Measurements from ENCODE around the gene PPP1R8. TPM values are rescaled to one million over a fixed set of nuclear protein-coding genes. Genes with fewer than 3 reads are reported as not detected.
"Not testable (repeated sequence)": the region's sequence is repeated elsewhere in the genome, so short reads cannot be mapped to it uniquely, and the experiment has no call there.

PPP1R8 gene
- total RNA-seq, 2 donors from 2014 or later, result 58.4 to 59.0 TPM

- ATAC-seq (replicated peaks in 1 of 2) (peak; percentile 22 to 84), DNase-seq (peak in 1 of 2 donors; percentile 18)
- H3K27ac Mint-ChIP-seq, result no peak overlapping the region
- peak overlapping the region in 1 of 2 donors; percentile 7 for H3K4me3 Mint-ChIP-seq
- peaks cover 0 to 8% of the 10 kb centered on the region in 2 donors for H3K36me3 Mint-ChIP-seq (ENCODE audit: insufficient read depth in 2 of 2)
- no peaks in the 10 kb centered on the region for H3K27me3 Mint-ChIP-seq (ENCODE audit: low read depth)
- H3K9me3 Mint-ChIP-seq, result no peaks in the 10 kb centered on the region
- H3K4me1 Mint-ChIP-seq (ENCODE audit: low read depth), result peaks cover 5% of the 10 kb centered on the region
Observed at GRCh38 chr1:27811741-27812500, 18.7 kb upstream of the PPP1R8 start.

DNA sequence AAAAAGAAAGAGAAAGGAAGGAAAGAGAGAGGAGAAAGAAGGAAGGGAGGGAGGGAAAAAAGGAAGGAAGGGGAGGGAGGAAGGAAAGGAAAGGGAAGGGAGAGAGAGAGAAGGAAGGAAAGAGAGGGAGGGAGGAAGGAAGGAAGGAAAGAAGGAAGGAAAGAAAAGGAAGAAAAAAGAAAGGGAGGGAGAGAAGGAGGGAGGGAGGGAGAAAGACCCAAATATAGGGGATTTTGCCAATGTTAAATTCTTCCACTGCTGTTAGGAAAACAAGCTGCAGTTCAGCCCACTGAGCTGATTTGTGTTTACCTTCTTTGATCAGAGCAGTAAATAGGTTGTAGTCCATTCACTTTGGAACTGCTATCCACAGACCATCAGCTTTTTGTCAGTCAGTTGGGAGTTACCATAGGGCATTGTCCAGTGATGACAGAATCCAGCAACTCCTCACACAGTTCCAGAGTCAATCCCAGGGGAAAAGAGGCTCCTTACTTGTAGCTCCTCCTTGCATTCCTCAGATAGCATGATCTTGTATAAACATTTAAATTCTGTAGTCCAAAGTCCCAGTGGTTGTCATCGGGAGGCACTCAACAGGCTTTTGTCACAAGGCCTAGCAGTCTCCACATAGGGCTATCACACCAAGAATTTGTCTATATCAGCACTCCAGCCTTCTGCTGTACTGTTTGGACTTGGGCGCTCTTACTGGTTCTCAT lies 13.5 kb upstream of the PPP1R8 start:
- Mint-ChIP-seq H3K36me3 (ENCODE audit: insufficient read depth in 2 of 2) (peaks cover 0 to 13% of the 10 kb centered on the region in 2 donors), H3K4me1 (ENCODE audit: low read depth) (peaks cover 1% of the 10 kb centered on the region), H3K27ac (no peak overlapping the region), H3K27me3 (ENCODE audit: low read depth) (no peaks in the 10 kb centered on the region), H3K4me3 (no peak overlapping the region), H3K9me3 (no peaks in the 10 kb centered on the region)
- DNase-seq, result no peak
- ATAC-seq (replicated peaks in 1 of 2), result no peak

DNA sequence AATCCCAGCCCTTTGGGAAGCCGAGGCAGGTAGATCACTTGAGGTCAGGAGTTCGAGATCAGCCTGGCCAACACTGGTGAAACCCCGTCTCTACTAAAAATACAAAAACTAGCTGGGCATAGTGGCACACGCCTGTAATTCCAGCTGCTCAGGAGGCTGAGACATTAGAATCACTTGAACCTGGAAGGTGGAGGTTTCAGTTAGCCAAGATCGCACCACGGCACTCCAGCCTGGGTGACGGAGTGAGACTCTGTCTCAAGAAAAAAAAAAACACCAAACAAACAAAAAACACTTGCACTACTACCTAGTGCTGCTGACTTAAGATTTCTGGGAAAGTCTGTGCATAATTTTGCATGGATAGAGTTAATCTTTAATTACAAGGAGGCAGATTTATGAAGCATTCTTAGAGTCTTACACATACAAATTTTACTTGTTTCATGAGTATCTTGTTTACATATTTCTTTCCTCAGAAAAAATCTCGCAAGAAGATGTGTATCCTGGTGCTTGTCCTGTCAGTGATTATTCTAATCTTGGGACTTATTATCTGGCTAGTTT lies 8.7 kb upstream of the PPP1R8 start:
- Mint-ChIP-seq H3K27me3 (ENCODE audit: low read depth) (no peaks in the 10 kb centered on the region), H3K9me3 (no peaks in the 10 kb centered on the region), H3K27ac (no peak overlapping the region), H3K36me3 (ENCODE audit: insufficient read depth in 2 of 2) (peaks cover 0 to 9% of the 10 kb centered on the region in 2 donors), H3K4me3 (no peak overlapping the region), H3K4me1 (ENCODE audit: low read depth) (no peaks in the 10 kb centered on the region)
- DNase-seq (no peak), ATAC-seq (replicated peaks in 1 of 2) (no peak)

- Mint-ChIP-seq H3K9me3 (no peaks in the 10 kb centered on the region), H3K4me1 (ENCODE audit: low read depth) (no peaks in the 10 kb centered on the region), H3K4me3 (no peak overlapping the region), H3K27me3 (ENCODE audit: low read depth) (no peaks in the 10 kb centered on the region), H3K36me3 (ENCODE audit: insufficient read depth in 2 of 2) (peaks cover 0 to 4% of the 10 kb centered on the region in 2 donors), H3K27ac (no peak overlapping the region)
- DNase-seq (no peak), ATAC-seq (replicated peaks in 1 of 2) (no peak)
Observed at GRCh38 chr1:27823784-27824183, 6.8 kb upstream of the PPP1R8 start.

DNA sequence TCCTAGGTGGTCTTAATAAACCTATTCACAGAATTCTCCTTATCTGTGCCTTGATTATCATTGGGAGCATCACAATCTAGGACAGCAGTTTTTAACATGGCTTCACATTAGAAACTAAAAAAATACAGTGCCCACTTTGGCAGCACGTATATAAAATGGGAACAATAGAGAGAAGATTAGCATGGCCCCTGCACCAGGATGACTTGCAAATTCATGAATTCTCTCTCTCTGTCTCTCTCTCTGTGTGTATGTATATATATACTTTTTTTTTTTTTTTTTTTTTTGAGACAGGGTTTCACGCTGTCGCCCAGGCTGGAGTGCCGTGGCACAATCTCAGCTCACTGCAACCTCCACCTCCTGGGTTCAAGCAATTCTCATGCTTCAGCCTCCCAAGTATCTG lies 6.2 kb upstream of the PPP1R8 start:
- ATAC-seq (replicated peaks in 1 of 2), result no peak
- Mint-ChIP-seq H3K4me1 (ENCODE audit: low read depth) (no peaks in the 10 kb centered on the region), H3K9me3 (no peaks in the 10 kb centered on the region), H3K27me3 (ENCODE audit: low read depth) (no peaks in the 10 kb centered on the region), H3K36me3 (ENCODE audit: insufficient read depth in 2 of 2) (peaks cover 0 to 2% of the 10 kb centered on the region in 2 donors), H3K27ac (no peak overlapping the region), H3K4me3 (no peak overlapping the region)
- DNase-seq, result no peak

DNA sequence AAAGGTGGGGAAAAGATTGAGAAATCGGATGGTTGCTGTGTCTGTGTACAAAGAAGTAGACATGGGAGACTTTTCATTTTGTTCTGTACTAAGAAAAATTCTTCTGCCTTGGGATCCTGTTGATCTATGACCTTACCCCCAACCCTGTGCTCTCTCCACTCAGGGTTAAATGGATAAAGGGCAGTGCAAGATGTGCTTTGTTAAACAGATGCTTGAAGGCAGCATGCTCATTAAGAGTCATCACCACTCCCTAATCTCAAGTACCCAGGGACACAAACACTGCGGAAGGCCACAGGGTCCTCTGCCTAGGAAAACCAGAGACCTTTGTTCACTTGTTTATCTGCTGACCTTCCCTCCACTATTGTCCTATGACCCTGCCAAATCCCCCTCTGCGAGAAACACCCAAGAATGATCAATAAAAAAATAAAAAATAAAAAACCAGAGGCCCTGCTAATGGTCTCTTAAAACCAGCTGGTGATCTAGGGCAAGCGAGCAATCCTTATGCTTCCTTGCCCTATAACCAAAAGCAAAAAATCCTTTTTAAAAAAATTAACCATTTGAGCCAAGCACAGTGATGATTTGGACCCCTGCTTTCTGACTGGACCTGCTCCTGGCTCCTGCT lies 1.1 kb upstream of the PPP1R8 start:
- not testable (repeated sequence) for DNase-seq; H3K27me3 Mint-ChIP-seq (ENCODE audit: low read depth); H3K9me3 Mint-ChIP-seq; H3K36me3 Mint-ChIP-seq (ENCODE audit: insufficient read depth in 2 of 2); ATAC-seq (replicated peaks in 1 of 2)
- Mint-ChIP-seq H3K27ac (peak overlapping the region; percentile 97), H3K4me3 (peak overlapping the region; percentile 98), H3K4me1 (ENCODE audit: low read depth) (peaks cover 27% of the 10 kb centered on the region)

GRCh38 chr1:27831568-27832410 lies 1.2 kb downstream of the PPP1R8 start:
- Mint-ChIP-seq H3K27me3 (ENCODE audit: low read depth) (no peaks in the 10 kb centered on the region), H3K4me3 (peak overlapping the region; percentile 98), H3K9me3 (no peaks in the 10 kb centered on the region), H3K36me3 (ENCODE audit: insufficient read depth in 2 of 2) (peaks cover 3 to 6% of the 10 kb centered on the region in 2 donors), H3K4me1 (ENCODE audit: low read depth) (peaks cover 40% of the 10 kb centered on the region), H3K27ac (peak overlapping the region; percentile 97)
- DNase-seq (no peak), ATAC-seq (replicated peaks in 1 of 2) (no peak)

DNA sequence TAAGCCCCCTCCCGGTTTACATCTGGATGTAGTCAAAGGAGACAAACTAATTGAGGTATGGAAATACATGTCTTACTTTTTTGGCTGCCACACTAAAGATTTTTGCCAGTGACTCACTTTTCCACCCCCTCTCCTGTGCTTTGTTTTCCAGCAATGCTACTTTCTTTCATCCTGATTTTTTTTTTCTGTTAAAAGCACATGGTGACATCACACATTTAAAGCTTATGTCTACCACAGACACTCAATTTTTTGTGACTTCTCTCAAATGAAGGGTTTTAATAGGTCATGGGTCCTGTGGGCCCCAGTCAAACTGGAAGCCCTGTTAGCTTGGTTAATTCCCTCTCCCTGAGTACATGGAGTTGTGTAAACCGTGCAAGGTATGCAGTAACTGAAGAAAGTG lies 2.2 kb downstream of the PPP1R8 start:
- no peak overlapping the region for H3K27ac Mint-ChIP-seq
- H3K27me3 Mint-ChIP-seq (ENCODE audit: low read depth), result no peaks in the 10 kb centered on the region
- H3K9me3 Mint-ChIP-seq, result no peaks in the 10 kb centered on the region
- H3K4me3 Mint-ChIP-seq, result peak overlapping the region; percentile 2 to 98
- DNase-seq, result no peak
- no peak for ATAC-seq (replicated peaks in 1 of 2)
- H3K36me3 Mint-ChIP-seq (ENCODE audit: insufficient read depth in 2 of 2), result peaks cover 3 to 10% of the 10 kb centered on the region in 2 donors
- H3K4me1 Mint-ChIP-seq (ENCODE audit: low read depth), result peaks cover 40% of the 10 kb centered on the region

DNA sequence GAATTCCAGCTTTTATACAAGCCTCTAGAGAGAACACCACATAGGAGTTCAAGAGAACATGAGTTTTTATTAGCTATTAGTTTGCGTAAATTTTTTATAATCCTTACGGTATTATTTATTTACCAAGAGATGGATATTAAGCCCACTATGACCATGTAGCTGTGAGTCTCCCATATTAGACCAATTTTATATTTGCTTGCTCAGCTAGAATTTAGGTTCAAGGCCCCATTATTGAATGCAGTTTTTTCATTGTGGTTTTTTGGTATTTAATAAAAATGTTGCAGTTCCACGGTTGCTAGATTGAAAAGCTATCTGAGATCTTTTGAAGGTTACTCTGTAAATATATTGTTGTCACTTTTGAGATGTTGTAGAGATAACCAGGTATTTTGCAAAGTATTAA lies 2.9 kb downstream of the PPP1R8 start:
- peaks cover 3 to 10% of the 10 kb centered on the region in 2 donors for H3K36me3 Mint-ChIP-seq (ENCODE audit: insufficient read depth in 2 of 2)
- no peak overlapping the region for H3K4me3 Mint-ChIP-seq
- ATAC-seq (replicated peaks in 1 of 2) (no peak), DNase-seq (no peak)
- no peaks in the 10 kb centered on the region for H3K27me3 Mint-ChIP-seq (ENCODE audit: low read depth)
- H3K4me1 Mint-ChIP-seq (ENCODE audit: low read depth), result peaks cover 40% of the 10 kb centered on the region
- H3K9me3 Mint-ChIP-seq, result no peaks in the 10 kb centered on the region
- H3K27ac Mint-ChIP-seq, result no peak overlapping the region

DNA sequence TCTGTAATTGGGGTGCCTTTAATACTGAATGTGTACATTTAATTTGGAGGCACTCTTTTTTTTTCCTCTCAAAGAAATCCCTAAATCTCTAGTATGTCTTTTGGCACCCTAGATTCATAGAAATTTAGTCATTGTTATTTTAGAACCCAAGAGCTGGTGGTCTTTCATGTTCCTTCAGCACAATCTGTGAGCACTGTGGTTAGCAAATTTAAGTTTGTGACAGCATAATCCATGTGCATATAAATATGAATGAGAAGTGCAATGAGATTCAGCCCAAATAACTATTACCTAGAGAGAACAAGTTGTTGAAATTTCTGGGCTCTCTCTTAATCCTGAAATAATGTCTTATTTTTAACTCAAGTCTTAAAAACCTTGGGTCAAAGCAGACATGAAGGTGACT lies 4.5 kb downstream of the PPP1R8 start:
- Mint-ChIP-seq H3K4me3 (no peak overlapping the region), H3K9me3 (no peaks in the 10 kb centered on the region), H3K4me1 (ENCODE audit: low read depth) (peaks cover 40% of the 10 kb centered on the region), H3K27me3 (ENCODE audit: low read depth) (no peaks in the 10 kb centered on the region), H3K27ac (peak overlapping the region; percentile 77), H3K36me3 (ENCODE audit: insufficient read depth in 2 of 2) (peaks cover 3 to 14% of the 10 kb centered on the region in 2 donors)
- ATAC-seq (replicated peaks in 1 of 2), result no peak
- DNase-seq, result no peak

DNA sequence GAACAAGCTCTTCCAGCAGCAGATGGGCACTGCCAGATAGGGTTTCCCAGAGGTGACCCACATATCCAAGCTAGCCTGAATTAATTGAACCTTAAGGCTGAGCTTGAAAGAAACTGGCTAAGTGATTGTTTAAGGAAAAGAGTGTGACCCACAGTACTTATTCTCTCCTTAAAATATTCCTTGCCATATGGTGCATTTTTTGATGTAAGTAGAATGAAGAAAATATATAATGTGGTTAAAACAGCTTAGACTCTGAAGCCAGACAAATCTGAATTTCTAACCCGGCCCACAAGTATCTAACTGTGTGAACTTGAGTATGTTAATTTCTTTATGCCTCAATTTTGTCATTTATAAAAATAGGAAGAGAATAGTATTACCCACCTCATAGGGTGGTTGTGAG lies 4.9 kb downstream of the PPP1R8 start:
- peak overlapping the region; percentile 77 for H3K27ac Mint-ChIP-seq
- no peak overlapping the region for H3K4me3 Mint-ChIP-seq
- ATAC-seq (replicated peaks in 1 of 2) (no peak), DNase-seq (no peak)
- peaks cover 3 to 14% of the 10 kb centered on the region in 2 donors for H3K36me3 Mint-ChIP-seq (ENCODE audit: insufficient read depth in 2 of 2)
- no peaks in the 10 kb centered on the region for H3K9me3 Mint-ChIP-seq
- no peaks in the 10 kb centered on the region for H3K27me3 Mint-ChIP-seq (ENCODE audit: low read depth)
- peaks cover 40% of the 10 kb centered on the region for H3K4me1 Mint-ChIP-seq (ENCODE audit: low read depth)

GRCh38 chr1:27849951-27850350 lies 19.4 kb downstream of the PPP1R8 start:
- H3K4me1 Mint-ChIP-seq (ENCODE audit: low read depth), result no peaks in the 10 kb centered on the region
- H3K27me3 Mint-ChIP-seq (ENCODE audit: low read depth), result no peaks in the 10 kb centered on the region
- H3K9me3 Mint-ChIP-seq, result no peaks in the 10 kb centered on the region
- H3K36me3 Mint-ChIP-seq (ENCODE audit: insufficient read depth in 2 of 2), result peaks cover 5 to 21% of the 10 kb centered on the region in 2 donors
- H3K4me3 Mint-ChIP-seq, result no peak overlapping the region
- ATAC-seq (replicated peaks in 1 of 2), result no peak
- no peak for DNase-seq
- no peak overlapping the region for H3K27ac Mint-ChIP-seq

Data from activated T-cell treated with anti-CD3 and anti-CD28 coated beads, Interleukin-2, amount 50 U/mL, for 72 hours (primary cell).